Spleen (tissue), 11 donors: ENCODE results near the gene REXO1. TPM values are rescaled to one million over a fixed set of nuclear protein-coding genes. Genes with fewer than 3 reads are reported as not detected.

ENCODE experiments used
- DNase-seq: peaks from one replicate; pipeline ENCODE4 v3.0.0-alpha.2; 2020
- H3K27ac ChIP-seq, 8 donors: fragments of 200-600 bp; sonication (generic) in 7 of 8; 1 replicate in 4 of 8; 2 replicates in 4 of 8; pipeline versions ENCODE4 v1.5.0 to v1.8.0; 2016 to 2021; ENCODE audit warnings: inconsistent platforms in 4 of 8, mild to moderate bottlenecking in 4 of 8, moderate library complexity in 1 of 8
- H3K27me3 ChIP-seq, 7 donors: fragments of 200-600 bp; sonication (generic) in 6 of 7; replicated peaks in 1 of 7; 1 replicate in 4 of 7; 2 replicates in 3 of 7; pipeline versions ENCODE4 v1.5.0 to v1.8.0; 2016 to 2021; ENCODE audit warnings: inconsistent platforms in 3 of 7, mild to moderate bottlenecking in 1 of 7
- H3K36me3 ChIP-seq, 6 donors: fragments of 200-600 bp; sonication (generic) in 5 of 6; 1 replicate in 4 of 6; 2 replicates in 2 of 6; pipeline versions ENCODE4 v1.5.0 to v1.8.0; 2016 to 2021; ENCODE audit warnings: inconsistent platforms in 2 of 6
- H3K4me1 ChIP-seq, 6 donors: fragments of 200-600 bp; sonication (generic) in 5 of 6; 1 replicate in 3 of 6; 2 replicates in 3 of 6; pipeline versions ENCODE4 v1.5.0 to v1.8.0; 2016 to 2021; ENCODE audit warnings: inconsistent platforms in 3 of 6
- H3K4me3 ChIP-seq, 8 donors: fragments of 200-600 bp; sonication (generic) in 7 of 8; 1 replicate in 4 of 8; 2 replicates in 4 of 8; pipeline versions ENCODE4 v1.5.0 to v1.8.0; 2016 to 2021; ENCODE audit warnings: inconsistent platforms in 4 of 8, mild to moderate bottlenecking in 4 of 8, moderate library complexity in 2 of 8
- H3K9me3 ChIP-seq, 8 donors: fragments of 200-600 bp; sonication (generic) in 7 of 8; 1 replicate in 4 of 8; 2 replicates in 4 of 8; pipeline versions ENCODE4 v1.5.0 to v1.8.0; 2016 to 2021; ENCODE audit warnings: inconsistent platforms in 4 of 8
- CTCF ChIP-seq, 11 experiments: fragments of 200-600 bp in 7 of 11; fragments of 450-650 bp in 4 of 11; sonication (generic) in 4 of 11; IDR thresholded peaks in 8 of 11; conservative IDR thresholded peaks in 3 of 11; 1 replicate in 7 of 11; 2 replicates in 4 of 11; pipeline versions ENCODE4 v1.4.0 to v1.8.0; 2016 to 2021; ENCODE audit warnings: antibody characterized with exemption in 11 of 11, inconsistent platforms in 4 of 11, mild to moderate bottlenecking in 1 of 11
- POLR2A ChIP-seq, 3 donors: fragments of 450-650 bp; IDR thresholded peaks; one replicate each; pipeline ENCODE4 v1.5.1; 2017; ENCODE audit warnings: antibody characterized with exemption in 3 of 3, mild to moderate bottlenecking in 1 of 3
- POLR2AphosphoS5 ChIP-seq, 3 donors: sonication (generic); formaldehyde crosslinking; IDR thresholded peaks; one replicate each; pipeline ENCODE4 v1.5.1; 2017; ENCODE audit warnings: antibody characterized with exemption in 3 of 3
- WGBS, 5 donors: extraction: QIAGEN DNeasy Blood & Tissue Kit in 3 of 5; methylation state at CpG; one replicate each; pipeline versions ENCODE4 v1.1.5 to v1.1.7; 2013 to 2018; 5-methylcytosine and 5-hydroxymethylcytosine counted together
- intact Hi-C: fragments of 100-400 bp; cut with DNase I; formaldehyde crosslinking; loops from one replicate; pipeline ENCODE4 v1.15.0; 2023; ENCODE audit warnings: low total_unique reads
- polyA plus RNA-seq, 3 donors: library from polyadenylated mRNA; stranded (reverse); fragments of 200-250 nt; gene quantifications; one replicate each; pipeline ENCODE4 v1.2.1, GENCODE V29; 2013
- total RNA-seq, 7 donors: library from RNA; depleted of rRNA in 3 of 7; stranded (reverse); fragments of >200 nt in 3 of 7; fragmentation: NEBNext Ultra II Directional in 4 of 7; extraction: Animal tissue kit (Norgen Biotek cat#: 25700) in 4 of 7; gene quantifications; one replicate each; pipeline versions ENCODE4 v1.1.0 to v1.2.1, GENCODE V29; 2016 to 2021
- donor health status: healthy with polysubstance abuse.
- donor health status: DM: no; HTN: no; CAD: no; lungs with moderate emphysema.
- donor health status: DM: no; HTN: no; CAD: no.
- donor health status: Bipolar disorder and iron deficiency.
- donor health status: healthy.
- donor health status: DM: no; HTN: no; CAD: no.
- donor health status: DM: yes; HTN: yes; CAD: no.

The REXO1 gene
- total and polyA plus RNA-seq, 10 donors = 13.4 to 88.1 (median 50.6) TPM

GRCh38 chr19:1823539-1824251 lies 24.6 kb downstream of the REXO1 start:
- H3K4me1 ChIP-seq = peaks cover 0 to 69% (median 36%) of the 10 kb centered on the region in 6 donors
- WGBS, 5 donors = 87 to 96% (median 91%) methylated on average over 16 to 36 of the region's 36 CpGs
- H3K27me3 ChIP-seq = no peaks in the 10 kb centered on the region
- peak overlapping the region in 1 of 8 donors; percentile 9 for H3K27ac ChIP-seq
- intact Hi-C loops = no loop called here
- peaks cover 2 to 100% (median 85%) of the 10 kb centered on the region in 6 donors for H3K36me3 ChIP-seq
- peak overlapping the region in 2 of 8 donors; percentile 21 to 41 for H3K4me3 ChIP-seq
- H3K9me3 ChIP-seq = no peaks in the 10 kb centered on the region
- TF ChIP-seq CTCF (IDR thresholded peaks at IDR 0.05 in 8 of 11, conservative IDR thresholded peaks at IDR 0.05 in 3 of 11) (no peak), POLR2A (IDR thresholded peaks at IDR 0.05) (no peak), POLR2AphosphoS5 (IDR thresholded peaks at IDR 0.05) (no peak)
- DNase-seq = no peak

GRCh38 chr19:1823020-1823419 lies 25.3 kb downstream of the REXO1 start:
- Histone ChIP-seq H3K4me3 (peak overlapping the region in 1 of 8 donors; percentile 41), H3K36me3 (peaks cover 4 to 100% (median 90%) of the 10 kb centered on the region in 6 donors), H3K27ac (no peak overlapping the region), H3K9me3 (no peaks in the 10 kb centered on the region), H3K27me3 (no peaks in the 10 kb centered on the region), H3K4me1 (peaks cover 0 to 63% (median 32%) of the 10 kb centered on the region in 6 donors)
- no peak for DNase-seq
- TF ChIP-seq POLR2AphosphoS5 (IDR thresholded peaks at IDR 0.05) = no peak
- TF ChIP-seq POLR2A (IDR thresholded peaks at IDR 0.05) = no peak
- TF ChIP-seq CTCF (IDR thresholded peaks at IDR 0.05 in 8 of 11, conservative IDR thresholded peaks at IDR 0.05 in 3 of 11) = no peak
- intact Hi-C loops = no loop called here
- WGBS, 5 donors = 73 to 90% (median 85%) methylated on average over 3 to 8 of the region's 8 CpGs

- peak in 1 of 3 donors; percentile 46 for TF ChIP-seq POLR2AphosphoS5 (IDR thresholded peaks at IDR 0.05)
- TF ChIP-seq POLR2A (IDR thresholded peaks at IDR 0.05) = no peak
- peak; percentile 61 for DNase-seq
- no peaks in the 10 kb centered on the region for H3K9me3 ChIP-seq
- no peaks in the 10 kb centered on the region for H3K27me3 ChIP-seq
- H3K4me1 ChIP-seq = peaks cover 0 to 55% (median 29%) of the 10 kb centered on the region in 6 donors
- H3K27ac ChIP-seq = no peak overlapping the region
- H3K4me3 ChIP-seq = peak overlapping the region in 1 of 8 donors; percentile 4
- intact Hi-C loops = no loop called here
- 67 to 90% (median 85%) methylated on average over 13 to 19 of the region's 19 CpGs for WGBS, 5 donors
- H3K36me3 ChIP-seq = peaks cover 10 to 100% (median 91%) of the 10 kb centered on the region in 6 donors
Measured at GRCh38 chr19:1822210-1822609, 26.1 kb downstream of the REXO1 start.

- peak; percentile 63 for DNase-seq
- Histone ChIP-seq H3K4me3 (no peak overlapping the region), H3K36me3 (peaks cover 10 to 100% (median 99%) of the 10 kb centered on the region in 6 donors), H3K27me3 (no peaks in the 10 kb centered on the region), H3K9me3 (no peaks in the 10 kb centered on the region), H3K4me1 (peaks cover 0 to 39% (median 16%) of the 10 kb centered on the region in 6 donors), H3K27ac (no peak overlapping the region)
- 86 to 94% (median 92%) methylated on average over 22 to 43 of the region's 43 CpGs for WGBS, 5 donors
- intact Hi-C loops = no loop called here
- TF ChIP-seq CTCF (IDR thresholded peaks at IDR 0.05 in 8 of 11, conservative IDR thresholded peaks at IDR 0.05 in 3 of 11) (no peak), POLR2AphosphoS5 (IDR thresholded peaks at IDR 0.05) (peak in 1 of 3 donors; percentile 42), POLR2A (IDR thresholded peaks at IDR 0.05) (no peak)
Measured at GRCh38 chr19:1819341-1820255, 28.7 kb downstream of the REXO1 start.
